Suprapubic skin (tissue), 4 donors: Measurements from ENCODE around the gene PRPSAP2. TPM values are rescaled to one million over a fixed set of nuclear protein-coding genes. Genes with fewer than 3 reads are reported as not detected.
"Not testable (repeated sequence)": the region's sequence is repeated elsewhere in the genome, so short reads cannot be mapped to it uniquely, and the experiment has no call there.

Experiments used
- DNase-seq, 2 donors: peaks; one replicate each; pipeline ENCODE4 v3.0.0-alpha.2; 2019; ENCODE audit warnings: low spot score in 2 of 2
- H3K27ac ChIP-seq: fragments of 200-600 bp; sonication (generic); one replicate; pipeline ENCODE4 v1.5.1; 2019
- H3K27me3 ChIP-seq: fragments of 200-600 bp; sonication (generic); one replicate; pipeline ENCODE4 v1.5.1; 2019
- H3K36me3 ChIP-seq: fragments of 200-600 bp; sonication (generic); one replicate; pipeline ENCODE4 v1.5.1; 2019
- H3K4me1 ChIP-seq: fragments of 200-600 bp; sonication (generic); one replicate; pipeline ENCODE4 v1.5.1; 2019
- H3K4me3 ChIP-seq: fragments of 200-600 bp; sonication (generic); one replicate; pipeline ENCODE4 v1.5.1; 2019; ENCODE audit warnings: mild to moderate bottlenecking
- H3K9me3 ChIP-seq: fragments of 200-600 bp; sonication (generic); one replicate; pipeline ENCODE4 v1.5.1; 2019
- CTCF ChIP-seq, 2 donors: fragments of 200-600 bp in 1 of 2; fragments of 450-650 bp in 1 of 2; sonication (generic) in 1 of 2; IDR thresholded peaks; one replicate each; pipeline ENCODE4 v1.5.1; 2016 to 2019; ENCODE audit warnings: antibody characterized with exemption in 2 of 2, mild to moderate bottlenecking in 1 of 2, moderate library complexity in 1 of 2
- EP300 ChIP-seq: sonication (generic); formaldehyde crosslinking; IDR thresholded peaks from one replicate; pipeline ENCODE4 v1.6.1; 2017; ENCODE audit warnings: antibody characterized with exemption
- POLR2A ChIP-seq, 2 donors: fragments of 450-650 bp; IDR thresholded peaks; one replicate each; pipeline ENCODE4 v1.6.1; 2017; ENCODE audit warnings: antibody characterized with exemption in 2 of 2, mild to moderate bottlenecking in 2 of 2, moderate library complexity in 2 of 2
- POLR2AphosphoS5 ChIP-seq, 3 donors: sonication (generic); formaldehyde crosslinking; IDR thresholded peaks; one replicate each; pipeline ENCODE4 v1.6.1; 2017; ENCODE audit warnings: antibody characterized with exemption in 3 of 3
- WGBS: methylation state at CpG from one replicate; pipeline ENCODE4 v1.1.5; 2018; 5-methylcytosine and 5-hydroxymethylcytosine counted together
- total RNA-seq, 4 donors: library from RNA; depleted of rRNA; stranded (reverse); fragments of >200 nt; gene quantifications; one replicate each; pipeline ENCODE4 v1.1.0, GENCODE V29; 2016

PRPSAP2 gene, protein sequence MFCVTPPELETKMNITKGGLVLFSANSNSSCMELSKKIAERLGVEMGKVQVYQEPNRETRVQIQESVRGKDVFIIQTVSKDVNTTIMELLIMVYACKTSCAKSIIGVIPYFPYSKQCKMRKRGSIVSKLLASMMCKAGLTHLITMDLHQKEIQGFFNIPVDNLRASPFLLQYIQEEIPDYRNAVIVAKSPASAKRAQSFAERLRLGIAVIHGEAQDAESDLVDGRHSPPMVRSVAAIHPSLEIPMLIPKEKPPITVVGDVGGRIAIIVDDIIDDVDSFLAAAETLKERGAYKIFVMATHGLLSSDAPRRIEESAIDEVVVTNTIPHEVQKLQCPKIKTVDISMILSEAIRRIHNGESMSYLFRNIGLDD
- 10 to 100 TPM; 14.9 to 29.0 (median 22.9) TPM for total RNA-seq

GRCh38 chr17:18857864-18858566 lies at the start of gene PRPSAP2:
TSS of gene PRPSAP2 (plus strand) at chr17:18858131. CDS start at chr17:18865834, 7,703 bp downstream.
- Histone ChIP-seq H3K4me1 (peaks cover 38% of the 10 kb centered on the region), H3K27me3 (no peaks in the 10 kb centered on the region), H3K36me3 (no peaks in the 10 kb centered on the region), H3K9me3 (no peaks in the 10 kb centered on the region), H3K4me3 (peak within 1 kb of the TSS; percentile 98), H3K27ac (peak within 1 kb of the TSS; percentile 97)
- WGBS, result no CpG with 5 or more reads among the region's 58 CpGs
- DNase-seq, result peak; percentile 97 to 98
- TF ChIP-seq POLR2AphosphoS5 (IDR thresholded peaks at IDR 0.05) (no peak), CTCF (IDR thresholded peaks at IDR 0.05) (no peak), POLR2A (IDR thresholded peaks at IDR 0.05) (no peak), EP300 (no peak)

DNA sequence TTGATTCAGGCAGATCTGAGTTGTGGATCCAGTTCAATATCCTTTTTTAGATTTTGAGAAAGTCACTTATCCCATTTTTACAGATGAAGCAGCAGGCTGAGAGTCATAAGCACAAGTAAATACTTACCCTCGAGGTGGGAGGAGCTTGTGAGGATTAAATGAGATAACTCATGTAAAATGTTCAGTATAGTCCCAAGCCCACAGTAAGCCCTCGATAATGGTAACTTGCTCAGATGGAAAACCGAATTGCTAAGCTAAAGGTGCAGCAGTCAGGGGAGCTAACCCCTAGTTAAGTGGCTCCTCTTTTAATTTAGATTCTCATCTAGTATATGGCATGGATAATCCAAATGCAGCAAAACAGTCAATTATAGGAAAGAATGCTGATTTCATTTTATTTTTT lies 42.0 kb upstream of the PRPSAP2 start:
- not testable (repeated sequence) for H3K27me3 ChIP-seq, H3K27ac ChIP-seq, H3K4me1 ChIP-seq, H3K4me3 ChIP-seq, DNase-seq, H3K36me3 ChIP-seq, H3K9me3 ChIP-seq
- WGBS, result 67% methylated on average over 3 of the region's 3 CpGs

DNA sequence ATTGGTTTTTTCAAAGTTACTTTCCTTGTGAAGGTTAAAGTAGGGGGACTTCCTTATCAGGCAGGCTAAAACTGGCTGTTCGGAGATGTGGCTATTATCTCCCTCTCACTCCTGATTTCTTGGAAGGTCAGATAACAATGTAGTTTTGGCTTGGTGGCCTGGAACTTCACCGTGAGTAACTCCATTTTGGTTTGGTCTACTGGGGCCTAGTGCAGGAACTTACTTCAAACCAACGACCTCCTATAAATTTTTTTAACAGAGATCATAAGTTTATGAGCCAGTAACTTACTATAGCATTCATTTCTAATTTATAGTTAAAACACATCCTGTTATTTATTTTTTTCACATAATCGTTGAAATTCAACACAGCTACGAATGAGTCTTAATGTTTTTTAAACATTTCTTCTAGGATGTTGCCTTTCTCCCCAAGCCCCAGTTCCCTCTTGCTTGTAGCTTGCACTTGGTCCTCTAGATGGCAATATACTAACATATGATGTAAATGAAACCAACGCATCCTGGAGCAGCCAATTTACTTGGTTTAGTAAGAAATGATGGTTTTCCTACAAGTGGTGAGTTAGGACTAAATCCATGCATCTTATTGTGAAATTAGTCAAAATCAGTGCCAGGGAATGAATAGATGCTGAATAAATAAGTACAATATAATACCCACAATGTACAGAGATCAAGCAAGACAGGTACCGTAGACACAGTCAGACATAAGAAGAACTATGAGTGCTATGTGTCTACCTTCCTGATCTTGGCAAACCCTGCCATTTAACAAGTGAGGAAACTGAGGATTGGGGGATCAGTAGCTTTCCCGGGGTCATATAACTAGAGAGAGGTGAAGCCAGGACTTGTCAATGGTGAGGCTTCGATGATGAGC lies 41.2 kb upstream of the PRPSAP2 start:
- H3K9me3 ChIP-seq, H3K27me3 ChIP-seq, DNase-seq, H3K4me3 ChIP-seq, H3K4me1 ChIP-seq, H3K27ac ChIP-seq, H3K36me3 ChIP-seq: not testable (repeated sequence)
- WGBS, result 47% methylated on average over 8 of the region's 9 CpGs
- peak; percentile 37 to 66 for TF ChIP-seq CTCF (IDR thresholded peaks at IDR 0.05)

GRCh38 chr17:18821430-18821829 lies 36.5 kb upstream of the PRPSAP2 start:
- WGBS, result 70% methylated on average over 3 of the region's 3 CpGs
- H3K36me3 ChIP-seq, H3K9me3 ChIP-seq, H3K27ac ChIP-seq, H3K27me3 ChIP-seq, H3K4me3 ChIP-seq, H3K4me1 ChIP-seq, DNase-seq: not testable (repeated sequence)

- DNase-seq, H3K27ac ChIP-seq, H3K4me1 ChIP-seq, H3K9me3 ChIP-seq, H3K4me3 ChIP-seq, H3K36me3 ChIP-seq, H3K27me3 ChIP-seq: not testable (repeated sequence)
- WGBS, result no CpG with 5 or more reads among the region's 1 CpG
Observed at GRCh38 chr17:18827613-18828012, 30.3 kb upstream of the PRPSAP2 start.

DNA sequence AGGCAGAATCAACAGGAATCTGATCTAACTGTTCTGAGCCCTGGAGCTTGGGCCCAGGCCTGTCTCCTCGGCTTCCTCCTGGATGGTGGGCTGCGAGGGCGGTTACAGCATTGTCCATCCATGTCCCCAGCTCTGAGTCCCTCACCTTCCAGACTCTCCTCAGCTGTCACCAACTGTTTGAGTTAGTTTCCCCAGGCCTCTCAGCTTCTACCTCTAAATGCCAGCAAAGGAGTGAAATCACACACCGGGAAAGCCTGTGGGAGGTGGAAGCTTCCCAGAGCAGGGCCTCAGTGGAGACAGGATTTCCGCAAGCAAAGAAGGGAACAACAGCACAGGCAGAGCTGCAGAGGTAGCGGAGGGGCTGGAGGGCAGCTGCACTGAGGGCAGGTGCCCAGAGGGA lies 9.4 kb upstream of the PRPSAP2 start:
- H3K4me3 ChIP-seq, result no peak overlapping the region
- no peak for TF ChIP-seq EP300
- TF ChIP-seq POLR2AphosphoS5 (IDR thresholded peaks at IDR 0.05), result no peak
- no peak for TF ChIP-seq CTCF (IDR thresholded peaks at IDR 0.05)
- no peak for TF ChIP-seq POLR2A (IDR thresholded peaks at IDR 0.05)
- 96% methylated on average over 6 of the region's 6 CpGs for WGBS
- H3K9me3 ChIP-seq, result no peaks in the 10 kb centered on the region
- H3K4me1 ChIP-seq, result peaks cover 4% of the 10 kb centered on the region
- no peaks in the 10 kb centered on the region for H3K36me3 ChIP-seq
- H3K27me3 ChIP-seq, result no peaks in the 10 kb centered on the region
- no peak overlapping the region for H3K27ac ChIP-seq
- no peak for DNase-seq
